Mesendoderm (in vitro differentiated cells): ENCODE results near the gene SLC5A1.
"Not testable (repeated sequence)": the region's sequence is repeated elsewhere in the genome, so short reads cannot be mapped to it uniquely, and the experiment has no call there.

Experiments used
- DNase-seq: peaks from one replicate; pipeline ENCODE4 v3.0.0; 2013
- H2AK5ac ChIP-seq: 2 replicates; pipeline ENCODE4 v1.6.1; 2013; ENCODE audit warnings: low read length, inconsistent platforms
- H2BK120ac ChIP-seq: 2 replicates; pipeline ENCODE4 v1.6.1; 2013; ENCODE audit warnings: low read depth, mild to moderate bottlenecking, low read length, moderate library complexity, mixed read lengths
- H2BK15ac ChIP-seq: replicated peaks from 2 replicates; pipeline ENCODE4 v1.6.1; 2013; ENCODE audit warnings: low read depth, mild to moderate bottlenecking, moderate library complexity
- H2BK5ac ChIP-seq: 2 replicates; pipeline ENCODE4 v1.6.1; 2013; ENCODE audit warnings: low read length, inconsistent platforms
- H3K18ac ChIP-seq: 2 replicates; pipeline ENCODE4 v1.6.1; 2013; ENCODE audit warnings: mild to moderate bottlenecking, low read length, mixed read lengths
- H3K23ac ChIP-seq: one replicate; pipeline ENCODE4 v1.6.1; 2013; ENCODE audit warnings: low read length
- H3K27ac ChIP-seq: 2 replicates; pipeline ENCODE4 v1.5.1; 2013; ENCODE audit warnings: low read depth, mild to moderate bottlenecking, inconsistent platforms, low read length, moderate library complexity
- H3K27me3 ChIP-seq: 2 replicates; pipeline ENCODE4 v1.6.1; 2013; ENCODE audit warnings: low read length, control low read depth, mild to moderate bottlenecking, inconsistent platforms; ENCODE audit not compliant: insufficient read depth, poor library complexity
- H3K36me3 ChIP-seq: 2 replicates; pipeline ENCODE4 v1.6.1; 2013; ENCODE audit warnings: low read length, inconsistent platforms; ENCODE audit not compliant: control insufficient read depth, insufficient read depth
- H3K4ac ChIP-seq: one replicate; pipeline ENCODE4 v1.6.1; 2013; ENCODE audit warnings: low read depth, mild to moderate bottlenecking, low read length, moderate library complexity
- H3K4me1 ChIP-seq: 2 replicates; pipeline ENCODE4 v1.6.1; 2013; ENCODE audit warnings: low read depth, low read length, inconsistent platforms; ENCODE audit not compliant: control insufficient read depth
- H3K4me2 ChIP-seq: 2 replicates; pipeline ENCODE4 v1.6.1; 2013; ENCODE audit warnings: low read length
- H3K4me3 ChIP-seq: 2 replicates; pipeline ENCODE4 v1.5.1; 2013; ENCODE audit warnings: mild to moderate bottlenecking, low read length
- H3K56ac ChIP-seq: one replicate; pipeline ENCODE4 v1.6.1; 2013; ENCODE audit warnings: low read length
- H3K79me1 ChIP-seq: 2 replicates; pipeline ENCODE4 v1.6.1; 2013; ENCODE audit warnings: low read length, inconsistent platforms
- H3K79me2 ChIP-seq: 2 replicates; pipeline ENCODE4 v1.6.1; 2013; ENCODE audit warnings: mild to moderate bottlenecking, low read length; ENCODE audit not compliant: control insufficient read depth, insufficient read depth
- H3K9ac ChIP-seq: 2 replicates; pipeline ENCODE4 v1.6.1; 2013; ENCODE audit warnings: low read length, inconsistent platforms
- H4K5ac ChIP-seq: one replicate; pipeline ENCODE4 v1.6.1; 2013; ENCODE audit warnings: low read length
- H4K8ac ChIP-seq: one replicate; pipeline ENCODE4 v1.6.1; 2013; ENCODE audit warnings: low read depth, mild to moderate bottlenecking, control low read depth, low read length, moderate library complexity
- WGBS: extraction: QIAGEN DNeasy Blood & Tissue Kit; methylation state at CpG from one replicate; pipeline ENCODE4 v1.1.7; 2013; ENCODE audit warnings: low lambda C conversion rate, missing lambda C conversion rate; ENCODE audit not compliant: insufficient coverage; ENCODE audit errors: extremely low coverage; 5-methylcytosine and 5-hydroxymethylcytosine counted together

Gene SLC5A1

DNA sequence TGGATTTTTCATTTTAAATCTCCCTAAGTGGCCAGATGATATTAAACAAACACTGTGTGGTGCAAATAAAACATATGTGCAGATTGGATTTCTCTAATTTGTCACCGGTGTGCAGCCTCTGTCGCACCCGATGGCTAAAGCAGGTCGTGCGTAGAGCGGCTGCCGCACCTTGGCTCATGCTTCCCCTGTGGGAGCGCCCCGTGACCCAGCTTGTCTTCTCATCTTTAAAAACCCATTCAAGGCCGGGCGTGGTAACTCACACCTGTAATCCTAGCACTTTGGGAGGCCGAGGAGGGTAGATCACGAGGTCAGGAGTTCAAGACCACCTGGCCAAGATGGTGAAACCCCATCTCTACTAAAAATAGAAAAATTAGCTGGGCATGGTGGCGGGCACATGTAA is 91.7 kb downstream of the SLC5A1 start:
- WGBS: no CpG with 5 or more reads among the region's 14 CpGs
- not testable (repeated sequence) for H4K5ac ChIP-seq, H2AK5ac ChIP-seq

DNA sequence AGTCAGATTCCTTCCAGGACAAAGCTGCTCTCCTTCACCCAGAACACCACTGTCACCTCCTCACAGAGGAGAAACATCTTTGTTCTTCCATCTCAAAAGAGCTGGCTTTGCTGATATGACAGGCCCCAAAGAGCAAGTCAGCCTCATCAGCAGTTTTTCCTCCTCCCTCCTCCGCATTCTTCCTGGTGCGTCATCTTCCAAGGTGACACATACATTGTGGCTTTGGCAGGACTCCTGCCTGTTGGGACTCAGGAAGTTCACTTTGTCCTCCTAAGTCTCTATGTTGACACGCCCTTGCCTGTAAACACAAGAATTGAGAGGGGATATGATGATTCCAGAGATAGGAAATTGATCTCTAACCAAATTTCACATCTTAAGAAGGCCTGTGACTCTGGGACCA is 92.9 kb downstream of the SLC5A1 start:
- H3K79me2 ChIP-seq, H3K9ac ChIP-seq, H3K4me1 ChIP-seq, H3K36me3 ChIP-seq, H2BK15ac ChIP-seq, H3K4ac ChIP-seq, DNase-seq, H3K4me2 ChIP-seq, H3K27me3 ChIP-seq, H3K23ac ChIP-seq, H3K4me3 ChIP-seq, H3K79me1 ChIP-seq, H4K8ac ChIP-seq, H4K5ac ChIP-seq, H3K27ac ChIP-seq, H2BK120ac ChIP-seq, H3K18ac ChIP-seq: not testable (repeated sequence)
- Histone ChIP-seq H2BK5ac (peak overlapping the region; percentile 82), H3K56ac (peak overlapping the region; percentile 82), H2AK5ac (peak overlapping the region; percentile 90)
- no CpG with 5 or more reads among the region's 3 CpGs for WGBS

More for the DNA sequence above, 91.7 kb downstream of the SLC5A1 start:
- DNase-seq, H3K27me3 ChIP-seq, H3K4ac ChIP-seq, H3K18ac ChIP-seq, H3K4me2 ChIP-seq, H2BK5ac ChIP-seq, H3K79me2 ChIP-seq, H3K79me1 ChIP-seq, H3K56ac ChIP-seq, H2BK120ac ChIP-seq, H4K8ac ChIP-seq, H3K4me1 ChIP-seq, H2BK15ac ChIP-seq, H3K4me3 ChIP-seq, H3K27ac ChIP-seq, H3K36me3 ChIP-seq, H3K23ac ChIP-seq, H3K9ac ChIP-seq: not testable (repeated sequence)

DNA sequence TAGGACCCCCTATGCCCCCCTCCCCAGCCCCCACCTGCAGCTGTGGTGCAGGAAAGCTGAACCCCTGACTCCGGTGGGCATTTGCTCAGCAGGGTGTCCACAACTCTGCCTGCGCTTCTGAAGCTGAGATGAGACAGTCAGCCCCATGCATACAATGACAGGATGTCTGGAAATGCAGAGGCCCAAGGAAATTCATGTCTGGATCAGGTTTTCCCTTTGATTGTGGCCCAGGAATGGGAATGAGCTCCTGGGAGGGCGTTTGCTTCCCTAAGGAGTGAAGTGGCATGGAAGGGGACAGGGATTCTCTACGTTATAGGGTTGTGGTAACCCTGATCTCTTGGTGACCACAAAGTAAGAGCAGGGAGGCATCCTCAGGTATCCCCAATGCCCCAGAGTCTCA is 93.8 kb downstream of the SLC5A1 start:
- H2BK15ac ChIP-seq, H3K4ac ChIP-seq, H3K79me2 ChIP-seq, H3K4me2 ChIP-seq, H3K36me3 ChIP-seq, H3K27me3 ChIP-seq, H2BK120ac ChIP-seq, H3K9ac ChIP-seq, H3K79me1 ChIP-seq, H4K8ac ChIP-seq, H3K23ac ChIP-seq, H4K5ac ChIP-seq, H2AK5ac ChIP-seq, H3K27ac ChIP-seq, H3K4me3 ChIP-seq, H3K18ac ChIP-seq, H3K4me1 ChIP-seq: not testable (repeated sequence)
- no CpG with 5 or more reads among the region's 4 CpGs for WGBS
- DNase-seq: peak; percentile 65
- H3K56ac ChIP-seq: peak overlapping the region; percentile 54
- H2BK5ac ChIP-seq: peak overlapping the region; percentile 88

DNA sequence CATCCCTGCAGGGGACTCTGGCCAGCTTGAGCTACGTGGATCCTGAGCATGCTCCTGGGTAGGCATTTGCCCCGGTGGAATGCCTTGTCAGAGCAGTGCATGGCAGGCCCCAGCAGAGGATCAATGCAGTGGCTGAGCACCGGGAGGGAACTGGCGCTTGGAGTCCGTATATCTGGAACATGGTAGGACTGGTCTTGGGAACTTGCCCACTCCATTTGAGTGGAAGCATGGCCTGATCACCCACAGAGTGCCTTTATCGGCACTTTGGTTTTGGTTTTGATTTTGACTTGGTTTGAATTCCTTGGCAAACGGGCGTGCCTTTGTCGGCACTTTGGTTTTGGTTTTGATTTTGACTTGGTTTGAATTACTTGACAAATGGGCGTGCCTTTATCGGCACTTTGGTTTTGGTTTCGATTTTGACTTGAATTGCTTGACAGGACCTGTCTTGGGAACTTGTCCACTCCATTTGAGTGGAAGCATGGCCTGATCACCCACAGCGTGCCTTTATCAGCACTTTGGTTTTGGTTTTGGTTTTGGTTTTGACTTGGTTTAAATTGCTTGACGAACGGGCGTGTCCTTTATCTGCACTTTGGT is 94.8 kb downstream of the SLC5A1 start:
- H2BK15ac ChIP-seq, H3K4me3 ChIP-seq, H3K4me2 ChIP-seq, H3K27me3 ChIP-seq, H4K8ac ChIP-seq, H3K9ac ChIP-seq, H3K4me1 ChIP-seq, H3K79me2 ChIP-seq, H3K36me3 ChIP-seq, DNase-seq, H3K79me1 ChIP-seq, H3K23ac ChIP-seq: not testable (repeated sequence)
- H2BK120ac ChIP-seq: peak overlapping the region; percentile 33
- H2AK5ac ChIP-seq: peak overlapping the region; percentile 60
- peak overlapping the region; percentile 17 for H4K5ac ChIP-seq
- no CpG with 5 or more reads among the region's 16 CpGs for WGBS
- peak overlapping the region; percentile 74 for H3K27ac ChIP-seq
- H3K4ac ChIP-seq: peak overlapping the region; percentile 95
- peak overlapping the region; percentile 97 for H2BK5ac ChIP-seq
- peak overlapping the region; percentile 42 for H3K18ac ChIP-seq
- H3K56ac ChIP-seq: peak overlapping the region; percentile 71

DNA sequence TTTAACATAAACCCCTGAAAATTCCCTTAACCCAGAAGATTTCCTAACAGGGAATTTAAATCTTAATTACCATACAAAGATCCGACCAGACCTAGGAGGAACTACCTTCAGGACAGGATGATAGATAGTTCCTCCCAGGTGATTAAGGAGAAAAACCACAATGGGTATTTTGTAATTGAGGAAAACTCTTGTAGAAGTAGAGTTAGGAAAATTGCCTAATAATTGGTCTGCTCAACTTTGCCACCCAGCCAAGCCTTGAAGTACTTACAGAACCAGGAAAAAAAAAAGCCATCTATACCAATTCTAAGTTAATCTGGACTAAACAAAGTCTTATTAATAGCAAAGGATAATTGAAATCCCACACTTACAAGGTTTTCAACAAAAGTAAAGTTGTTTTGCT is 95.5 kb downstream of the SLC5A1 start:
- not testable (repeated sequence) for H2AK5ac ChIP-seq, H3K4me1 ChIP-seq, H3K27ac ChIP-seq, H3K9ac ChIP-seq, H2BK15ac ChIP-seq, H3K4me3 ChIP-seq, H3K23ac ChIP-seq, H2BK120ac ChIP-seq, H3K27me3 ChIP-seq, H3K79me2 ChIP-seq, H3K79me1 ChIP-seq, H4K5ac ChIP-seq, H4K8ac ChIP-seq, DNase-seq, H3K4ac ChIP-seq, H2BK5ac ChIP-seq, H3K4me2 ChIP-seq, H3K18ac ChIP-seq, H3K36me3 ChIP-seq, H3K56ac ChIP-seq
- WGBS: no CpG with 5 or more reads among the region's 1 CpG

DNA sequence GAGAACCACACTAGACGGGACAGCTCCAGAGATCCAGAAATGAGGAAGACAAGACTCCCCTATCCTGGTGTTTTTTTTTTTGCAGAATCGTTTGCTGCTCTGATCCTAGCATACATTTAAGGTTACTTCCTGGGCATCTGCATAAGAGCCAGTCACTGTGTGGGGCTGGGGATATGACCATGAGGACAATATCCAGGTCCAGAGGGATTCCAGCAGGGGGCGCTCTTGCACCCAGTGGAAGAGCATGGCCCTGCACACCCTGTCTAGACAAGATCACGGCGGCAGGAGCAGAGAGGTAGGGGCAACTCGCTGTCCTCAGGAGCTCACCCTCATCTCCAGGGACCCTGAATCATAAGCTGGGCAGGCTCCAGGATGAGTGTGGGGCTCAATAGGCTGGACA is 97.6 kb downstream of the SLC5A1 start:
- H4K8ac ChIP-seq, H3K23ac ChIP-seq, H4K5ac ChIP-seq, H2BK5ac ChIP-seq, H3K4ac ChIP-seq, H2BK120ac ChIP-seq, H3K9ac ChIP-seq, H3K79me2 ChIP-seq, H3K4me1 ChIP-seq, H2BK15ac ChIP-seq, H3K27me3 ChIP-seq, H3K36me3 ChIP-seq, H3K27ac ChIP-seq, H2AK5ac ChIP-seq, H3K4me2 ChIP-seq, H3K4me3 ChIP-seq, H3K79me1 ChIP-seq, H3K18ac ChIP-seq: not testable (repeated sequence)
- H3K56ac ChIP-seq: peak overlapping the region; percentile 42
- no CpG with 5 or more reads among the region's 6 CpGs for WGBS
- peak; percentile 63 for DNase-seq
